Measurements from ENCODE around the gene AHCTF1. TPM values are rescaled to one million over a fixed set of nuclear protein-coding genes. Genes with fewer than 3 reads are reported as not detected.

Gene AHCTF1
- total and polyA plus RNA-seq, 2 of the 8 experiments (the other 6 are each of a cell fraction or from before 2014, with no cell fraction given), result 7.9 to 44.5 TPM

GRCh38 chr1:246907472-246907871 lies 24.3 kb downstream of the AHCTF1 start:
- Histone ChIP-seq H3K27me3 (replicated peaks in 1 of 4; ENCODE audit: control insufficient read depth in 3 of 4, extremely low read depth in 1 of 4, insufficient read depth in 3 of 4, low read length in 3 of 4) (no peaks in the 10 kb centered on the region), H2BK15ac (ENCODE audit: low read length) (no peak overlapping the region), H3K4me3 (ENCODE audit: extremely low read depth in 1 of 4, insufficient read depth in 2 of 4, low read depth in 3 of 4, low read length in 4 of 4) (no peak overlapping the region), H2AK5ac (ENCODE audit: low read depth, low read length) (no peak overlapping the region), H3K9me3 (ENCODE audit: insufficient read depth in 2 of 2, low read depth in 1 of 2, low read length in 1 of 2) (no peaks in the 10 kb centered on the region), H4K5ac (ENCODE audit: insufficient read length, low read depth, low read length) (no peak overlapping the region), H2BK120ac (replicated peaks; ENCODE audit: low read depth, low read length) (no peak overlapping the region), H3K14ac (ENCODE audit: insufficient read length) (no peak overlapping the region), H3K79me2 (ENCODE audit: control insufficient read depth in 1 of 2, insufficient read depth in 2 of 2, low read length in 2 of 2) (no peaks in the 10 kb centered on the region), H4K91ac (replicated peaks; ENCODE audit: insufficient read length, low read length) (no peak overlapping the region), H3K56ac (replicated peaks; ENCODE audit: insufficient read length, low read depth, low read length) (no peak overlapping the region), H3K4ac (replicated peaks; ENCODE audit: insufficient read length, low read depth, low read length) (no peak overlapping the region), H3K27ac (ENCODE audit: low read depth, low read length) (no peak overlapping the region), H3K9ac (replicated peaks in 1 of 4; ENCODE audit: extremely low read depth in 1 of 4, low read depth in 3 of 4, low read length in 3 of 4) (no peak overlapping the region), H2BK12ac (ENCODE audit: low read depth, low read length) (no peak overlapping the region), H3K23ac (ENCODE audit: insufficient read length) (no peak overlapping the region), H2BK5ac (ENCODE audit: low read depth, low read length) (no peak overlapping the region), H2BK20ac (ENCODE audit: low read length) (no peak overlapping the region), H4K20me1 (replicated peaks in 1 of 2; ENCODE audit: control insufficient read depth in 1 of 2, insufficient read depth in 2 of 2, low read length in 2 of 2) (peaks cover 0 to 2% of the 10 kb centered on the region in 2 experiments), H3K4me2 (ENCODE audit: insufficient read depth in 1 of 2, low read depth in 2 of 2, low read length in 2 of 2) (no peak overlapping the region), H3K23me2 (ENCODE audit: low read depth, low read length) (no peaks in the 10 kb centered on the region), H2AFZ (ENCODE audit: low read length) (no peak overlapping the region), H3K4me1 (replicated peaks in 1 of 4; ENCODE audit: control insufficient read depth in 3 of 4, insufficient read depth in 4 of 4, low read length in 3 of 4) (no peaks in the 10 kb centered on the region), H3K18ac (ENCODE audit: extremely low read depth, low read length) (no peak overlapping the region), H3K79me1 (ENCODE audit: low read depth, low read length) (no peaks in the 10 kb centered on the region), H4K8ac (ENCODE audit: extremely low read depth, insufficient read depth, low read length) (no peak overlapping the region), H3K36me3 (ENCODE audit: control insufficient read depth in 2 of 4, insufficient read depth in 4 of 4, low read length in 3 of 4) (peaks cover 13 to 56% (median 41%) of the 10 kb centered on the region in 4 experiments)
- peak; percentile 90 for FAIRE-seq
- 68% methylated on average over 1 of the region's 1 CpG; no CpG with 5 or more reads in 1 of the 2 experiments for WGBS, 2 experiments (ENCODE audit: extremely low coverage in 1 of 2, insufficient coverage in 1 of 2, insufficient read length in 1 of 2, insufficient replicate concordance in 2 of 2, low coverage in 1 of 2, low lambda C conversion rate in 2 of 2, missing lambda C conversion rate in 1 of 2)
- no peak for DNase-seq (ENCODE audit: low read depth in 1 of 2, low spot score in 2 of 2)
- ChIA-PET POLR2A (ENCODE audit: partially characterized antibody) (no interaction called here), CTCF (ENCODE audit: partially characterized antibody) (interaction anchor here (0.5 to 1.8 kb wide), 12 partner anchors 11 to 224 kb away, joined by 3 to 6 read pairs (median 4); no protein-coding TSS in a partner anchor)
- TF ChIP-seq, protein P1, sequence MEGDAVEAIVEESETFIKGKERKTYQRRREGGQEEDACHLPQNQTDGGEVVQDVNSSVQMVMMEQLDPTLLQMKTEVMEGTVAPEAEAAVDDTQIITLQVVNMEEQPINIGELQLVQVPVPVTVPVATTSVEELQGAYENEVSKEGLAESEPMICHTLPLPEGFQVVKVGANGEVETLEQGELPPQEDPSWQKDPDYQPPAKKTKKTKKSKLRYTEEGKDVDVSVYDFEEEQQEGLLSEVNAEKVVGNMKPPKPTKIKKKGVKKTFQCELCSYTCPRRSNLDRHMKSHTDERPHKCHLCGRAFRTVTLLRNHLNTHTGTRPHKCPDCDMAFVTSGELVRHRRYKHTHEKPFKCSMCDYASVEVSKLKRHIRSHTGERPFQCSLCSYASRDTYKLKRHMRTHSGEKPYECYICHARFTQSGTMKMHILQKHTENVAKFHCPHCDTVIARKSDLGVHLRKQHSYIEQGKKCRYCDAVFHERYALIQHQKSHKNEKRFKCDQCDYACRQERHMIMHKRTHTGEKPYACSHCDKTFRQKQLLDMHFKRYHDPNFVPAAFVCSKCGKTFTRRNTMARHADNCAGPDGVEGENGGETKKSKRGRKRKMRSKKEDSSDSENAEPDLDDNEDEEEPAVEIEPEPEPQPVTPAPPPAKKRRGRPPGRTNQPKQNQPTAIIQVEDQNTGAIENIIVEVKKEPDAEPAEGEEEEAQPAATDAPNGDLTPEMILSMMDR (IDR thresholded peaks at IDR 0.05; ENCODE audit: control extremely low read depth in 1 of 3, insufficient read depth in 1 of 3, low read depth in 1 of 3, low read length in 3 of 3), result peak in 2 of 3 experiments; percentile 32 to 54; a peak in 2 of 4 replicates
- TF ChIP-seq CHD1 (IDR thresholded peaks at IDR 0.05; ENCODE audit: low read depth, low read length), result no peak
- TF ChIP-seq RAD21 (IDR thresholded peaks at IDR 0.05 in 1 of 2, conservative IDR thresholded peaks at IDR 0.05 in 1 of 2; ENCODE audit: low read depth in 2 of 2, low read length in 2 of 2), result peak; percentile 56 to 65
